Fibroblast of lung (primary cell): ENCODE results near the gene SFI1.

Experiments
- CTCF ChIP-seq, 2 donors: IDR thresholded peaks in 1 of 2; conservative IDR thresholded peaks in 1 of 2; 1 replicate in 1 of 2; 2 replicates in 1 of 2; pipeline ENCODE4 v1.5.1; 2011 to 2012; ENCODE audit warnings: low read length in 2 of 2, control low read depth in 1 of 2, inconsistent platforms in 1 of 2, low read depth in 1 of 2, mild to moderate bottlenecking in 1 of 2
- EZH2 ChIP-seq: IDR thresholded peaks from 2 replicates; pipeline ENCODE4 v1.5.1; 2012; ENCODE audit warnings: low read length, control low read depth, mild to moderate bottlenecking; ENCODE audit errors: missing control alignments

GRCh38 chr22:31620756-31621480 lies 124.6 kb downstream of the SFI1 start:
- no peak for TF ChIP-seq CTCF (conservative IDR thresholded peaks at IDR 0.05 in 1 of 2, IDR thresholded peaks at IDR 0.05 in 1 of 2; ENCODE audit: low read depth in 1 of 2, low read length in 2 of 2)
- no peak for TF ChIP-seq EZH2
